ENCODE data around the gene B4GALT1.
A peak's percentile ranks its signal among the peaks of the same experiment; 100 is the strongest.
"Not testable (repeated sequence)": the region's sequence is repeated elsewhere in the genome, so short reads cannot be mapped to it uniquely, and the experiment has no call there.

B4GALT1 gene

GRCh38 chr9:33161589-33162132 is 5.5 kb downstream of the B4GALT1 start:
- no peak for DNase-seq

GRCh38 chr9:33161011-33161588 is 6.0 kb downstream of the B4GALT1 start:
- peak; percentile 24 to 26 for DNase-seq

- DNase-seq = not testable (repeated sequence)
These were observed 6.7 kb downstream of the B4GALT1 start for GRCh38 chr9:33160446-33160845.

GRCh38 chr9:33159777-33160127 is 7.4 kb downstream of the B4GALT1 start:
- peak; percentile 60 to 77 for DNase-seq

GRCh38 chr9:33158843-33159776 is 8.0 kb downstream of the B4GALT1 start:
- peak; percentile 29 to 60 for DNase-seq

GRCh38 chr9:33157960-33158842 is 8.9 kb downstream of the B4GALT1 start:
- DNase-seq = no peak

GRCh38 chr9:33155393-33155792 is 11.7 kb downstream of the B4GALT1 start:
- DNase-seq = no peak

- no peak for DNase-seq
These were observed 12.8 kb downstream of the B4GALT1 start for GRCh38 chr9:33154371-33154770.

- DNase-seq = peak in 1 of 2 donors; percentile 29
These were observed 13.5 kb downstream of the B4GALT1 start for GRCh38 chr9:33153666-33154065.

- DNase-seq = no peak
These were observed 14.1 kb downstream of the B4GALT1 start for GRCh38 chr9:33153001-33153400.

- no peak for DNase-seq
These were observed 15.5 kb downstream of the B4GALT1 start for GRCh38 chr9:33151601-33152000.

- DNase-seq = no peak
These were observed 16.1 kb downstream of the B4GALT1 start for GRCh38 chr9:33151007-33151557.

GRCh38 chr9:33148367-33149014 is 18.6 kb downstream of the B4GALT1 start:
- no peak for DNase-seq

- no peak for DNase-seq
These were observed 19.5 kb downstream of the B4GALT1 start for GRCh38 chr9:33147416-33148169.

GRCh38 chr9:33146298-33146697 is 20.8 kb downstream of the B4GALT1 start:
- no peak for DNase-seq

GRCh38 chr9:33144551-33144950 is 22.6 kb downstream of the B4GALT1 start:
- DNase-seq = no peak

GRCh38 chr9:33143241-33143661 is 23.9 kb downstream of the B4GALT1 start:
- no peak for DNase-seq

GRCh38 chr9:33142535-33142934 is 24.6 kb downstream of the B4GALT1 start:
- no peak for DNase-seq

GRCh38 chr9:33140401-33141360 is 26.5 kb downstream of the B4GALT1 start:
- DNase-seq = no peak
